NCI-H2196 treated with DMSO at 0.1 percent for 48 hours (cell line): Measurements from ENCODE around the gene ERFE.
"Not testable (repeated sequence)": the region's sequence is repeated elsewhere in the genome, so short reads cannot be mapped to it uniquely, and the experiment has no call there.

Source experiments
- DNase-seq: peaks from one replicate; lab custom pipeline; 2025; ENCODE audit not compliant: unreplicated experiment; lab: John Stamatoyannopoulos, UW

The ERFE gene

GRCh38 chr2:238158509-238159070 is at the start of gene ERFE:
Gene ERFE (plus strand): TSS chr2:238158970. CDS start chr2:238159008, 38 bp downstream.
- no peak for DNase-seq

GRCh38 chr2:238113611-238114010 is 45.2 kb upstream of the ERFE start:
- no peak for DNase-seq

- no peak for DNase-seq
Measured at GRCh38 chr2:238114331-238114841, 44.4 kb upstream of the ERFE start.

GRCh38 chr2:238114851-238115660 is 43.7 kb upstream of the ERFE start:
- DNase-seq: no peak

- not testable (repeated sequence) for DNase-seq
Measured at GRCh38 chr2:238115709-238116108, 43.1 kb upstream of the ERFE start.

- no peak for DNase-seq
Measured at GRCh38 chr2:238116298-238117198, 42.2 kb upstream of the ERFE start.

GRCh38 chr2:238117199-238118154 is 41.3 kb upstream of the ERFE start:
- DNase-seq: no peak

- DNase-seq: no peak
Measured at GRCh38 chr2:238119756-238120462, 38.9 kb upstream of the ERFE start.

- no peak for DNase-seq
Measured at GRCh38 chr2:238120463-238121298, 38.1 kb upstream of the ERFE start.

GRCh38 chr2:238121511-238122286 is 37.1 kb upstream of the ERFE start:
- DNase-seq: no peak

- DNase-seq: no peak
Measured at GRCh38 chr2:238122287-238123217, 36.2 kb upstream of the ERFE start.

GRCh38 chr2:238123218-238123971 is 35.4 kb upstream of the ERFE start:
- no peak for DNase-seq

- DNase-seq: no peak
Measured at GRCh38 chr2:238123991-238124470, 34.7 kb upstream of the ERFE start.

- no peak for DNase-seq
Measured at GRCh38 chr2:238124488-238125126, 34.2 kb upstream of the ERFE start.

- no peak for DNase-seq
Measured at GRCh38 chr2:238125127-238125885, 33.5 kb upstream of the ERFE start.
